Measurements from ENCODE around the gene ZSCAN32. TPM values are rescaled to one million over a fixed set of nuclear protein-coding genes. Genes with fewer than 3 reads are reported as not detected.

ZSCAN32 gene
- total and polyA plus RNA-seq, 2 experiments from 2014 or later, result 8.0 to 10.7 TPM

- TF ChIP-seq EZH2phosphoT487 (IDR thresholded peaks at IDR 0.05; ENCODE audit: insufficient read depth, low read depth), result no peak
- TF ChIP-seq EZH2 (IDR thresholded peaks at IDR 0.05; ENCODE audit: insufficient read depth, poor library complexity, severe bottlenecking), result no peak
- H3F3A ChIP-seq (ENCODE audit: insufficient read depth), result 0 out of 2 replicates have a peak, but pooled peaks cover 7% of the 10 kb centered on the region
- no peak overlapping the region for H3K4me3 ChIP-seq
- peaks cover 68% of the 10 kb centered on the region for H3K36me3 ChIP-seq (ENCODE audit: low read depth)
- H2AFZ ChIP-seq, result no peak overlapping the region
- no peaks in the 10 kb centered on the region for H4K20me1 ChIP-seq (ENCODE audit: insufficient read depth)
- no peak overlapping the region for H3K4me2 ChIP-seq (ENCODE audit: unreplicated experiment)
- H3K9me3 ChIP-seq (ENCODE audit: low read depth), result peaks cover 10% of the 10 kb centered on the region
- H3K27ac ChIP-seq, result no peak overlapping the region
- in situ Hi-C loops (cut with MboI), result no loop called here
- no peaks in the 10 kb centered on the region for H3K4me1 ChIP-seq (ENCODE audit: insufficient read depth)
- DNase-seq, result no peak
- no peaks in the 10 kb centered on the region for H3K9me2 ChIP-seq (ENCODE audit: insufficient read depth)
- H3K9ac ChIP-seq, result no peak overlapping the region
- WGBS, 2 experiments (ENCODE audit: low coverage in 1 of 2, low lambda C conversion rate in 2 of 2, missing lambda C conversion rate in 2 of 2), result 98% methylated on average over 6 of the region's 6 CpGs
- H3K27me3 ChIP-seq (replicated peaks; ENCODE audit: insufficient read depth), result no peaks in the 10 kb centered on the region
- peaks cover 42% of the 10 kb centered on the region for H3K79me2 ChIP-seq (ENCODE audit: insufficient read depth)
Observed at GRCh38 chr16:3388325-3388724, 12.5 kb downstream of the ZSCAN32 start.

DNA sequence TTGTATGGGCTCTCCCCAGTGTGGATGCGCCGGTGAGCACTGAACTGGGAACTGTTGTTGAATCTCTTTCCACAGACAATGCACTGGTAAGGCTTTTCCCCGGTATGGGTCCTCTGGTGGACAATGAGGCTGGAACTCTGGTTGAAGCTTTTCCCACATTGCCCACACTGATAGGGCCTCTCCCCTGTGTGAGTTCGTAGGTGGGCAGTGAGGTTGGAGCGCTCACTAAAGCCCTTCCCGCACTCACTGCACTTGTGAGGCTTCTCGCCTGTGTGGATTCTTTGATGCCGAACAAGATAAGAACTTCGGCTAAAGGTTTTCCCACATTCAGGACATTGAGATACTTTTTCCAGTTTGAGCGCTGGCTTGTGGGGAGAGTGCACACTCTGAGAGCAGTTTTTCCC, 17.8 kb downstream of the ZSCAN32 start:
- DNase-seq, result peak; percentile 5
- Histone ChIP-seq H3K9ac (no peak overlapping the region), H3K27ac (no peak overlapping the region), H3F3A (ENCODE audit: insufficient read depth) (0 out of 2 replicates have a peak, but pooled peaks cover 9% of the 10 kb centered on the region), H4K20me1 (ENCODE audit: insufficient read depth) (no peaks in the 10 kb centered on the region), H3K4me1 (ENCODE audit: insufficient read depth) (no peaks in the 10 kb centered on the region), H3K27me3 (replicated peaks; ENCODE audit: insufficient read depth) (no peaks in the 10 kb centered on the region), H3K9me2 (ENCODE audit: insufficient read depth) (no peaks in the 10 kb centered on the region), H3K9me3 (ENCODE audit: low read depth) (peaks cover 19% of the 10 kb centered on the region), H3K36me3 (ENCODE audit: low read depth) (peaks cover 52% of the 10 kb centered on the region), H3K4me3 (no peak overlapping the region), H3K79me2 (ENCODE audit: insufficient read depth) (peaks cover 16% of the 10 kb centered on the region), H2AFZ (no peak overlapping the region), H3K4me2 (ENCODE audit: unreplicated experiment) (no peak overlapping the region)
- no peak for TF ChIP-seq EZH2phosphoT487 (IDR thresholded peaks at IDR 0.05; ENCODE audit: insufficient read depth, low read depth)
- no peak for TF ChIP-seq EZH2 (IDR thresholded peaks at IDR 0.05; ENCODE audit: insufficient read depth, poor library complexity, severe bottlenecking)
- in situ Hi-C loops (cut with MboI), result no loop called here
- 97 to 100% methylated on average over 10 of the region's 10 CpGs for WGBS, 2 experiments (ENCODE audit: low coverage in 1 of 2, low lambda C conversion rate in 2 of 2, missing lambda C conversion rate in 2 of 2)

DNA sequence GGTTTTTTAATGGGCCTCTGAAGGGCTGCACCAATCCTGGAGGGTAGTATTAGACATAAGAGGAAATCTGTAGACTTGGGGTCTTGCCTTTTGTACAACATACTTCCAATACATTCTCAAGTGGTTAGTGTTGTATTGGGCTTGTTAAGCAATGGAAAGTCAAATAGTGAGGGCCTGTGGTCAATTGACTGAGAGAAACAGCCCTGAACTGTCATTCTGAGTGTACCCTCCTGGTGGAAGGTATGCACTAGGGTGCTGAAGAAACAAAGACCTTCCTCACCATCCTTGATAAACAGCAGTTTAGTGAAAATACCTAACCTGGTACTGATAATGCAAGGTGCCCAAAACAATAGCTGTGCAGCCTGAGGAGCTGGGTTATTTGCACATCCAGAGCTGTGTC, 22.9 kb downstream of the ZSCAN32 start:
- in situ Hi-C loops (cut with MboI), result no loop called here
- Histone ChIP-seq H3F3A (ENCODE audit: insufficient read depth) (no peaks in the 10 kb centered on the region), H3K9me3 (ENCODE audit: low read depth) (peaks cover 9% of the 10 kb centered on the region), H3K36me3 (ENCODE audit: low read depth) (peaks cover 20% of the 10 kb centered on the region), H3K4me3 (no peak overlapping the region), H3K9ac (no peak overlapping the region), H3K79me2 (ENCODE audit: insufficient read depth) (no peaks in the 10 kb centered on the region), H3K4me1 (ENCODE audit: insufficient read depth) (no peaks in the 10 kb centered on the region), H2AFZ (no peak overlapping the region), H4K20me1 (ENCODE audit: insufficient read depth) (no peaks in the 10 kb centered on the region), H3K27ac (no peak overlapping the region), H3K9me2 (ENCODE audit: insufficient read depth) (no peaks in the 10 kb centered on the region), H3K4me2 (ENCODE audit: unreplicated experiment) (no peak overlapping the region), H3K27me3 (replicated peaks; ENCODE audit: insufficient read depth) (no peaks in the 10 kb centered on the region)
- TF ChIP-seq EZH2 (IDR thresholded peaks at IDR 0.05; ENCODE audit: insufficient read depth, poor library complexity, severe bottlenecking) (no peak), EZH2phosphoT487 (IDR thresholded peaks at IDR 0.05; ENCODE audit: insufficient read depth, low read depth) (no peak)
- DNase-seq, result no peak

GRCh38 chr16:3375680-3376079, 25.1 kb downstream of the ZSCAN32 start:
- in situ Hi-C loops (cut with MboI), result no loop called here

DNA sequence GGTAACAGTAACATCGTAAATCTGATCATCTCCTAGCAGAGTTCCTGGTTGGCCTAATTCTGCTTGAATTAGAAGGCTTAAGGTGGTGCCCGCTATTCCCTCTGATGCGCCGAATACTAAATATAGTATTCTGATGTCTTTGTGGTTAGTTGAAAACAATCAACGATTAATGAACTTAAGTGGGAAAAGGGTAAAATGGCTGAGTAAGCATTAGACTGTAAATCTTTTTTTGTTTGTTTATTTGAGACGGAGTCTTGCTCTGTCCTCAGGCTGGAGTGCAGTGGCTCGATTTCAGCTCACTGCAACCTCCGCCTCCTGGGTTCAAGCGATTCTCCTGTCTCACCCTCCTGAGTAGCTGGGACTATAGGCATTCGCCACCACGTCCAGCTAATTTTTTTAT, 31.7 kb downstream of the ZSCAN32 start:
- Histone ChIP-seq H3K4me2 (ENCODE audit: unreplicated experiment) (no peak overlapping the region), H3K36me3 (ENCODE audit: low read depth) (no peaks in the 10 kb centered on the region), H2AFZ (no peak overlapping the region), H3K79me2 (ENCODE audit: insufficient read depth) (0 out of 2 replicates have a peak, but pooled peaks cover 4% of the 10 kb centered on the region), H3K9me3 (ENCODE audit: low read depth) (no peaks in the 10 kb centered on the region), H3K4me3 (no peak overlapping the region), H3K4me1 (ENCODE audit: insufficient read depth) (no peaks in the 10 kb centered on the region), H3K9me2 (ENCODE audit: insufficient read depth) (no peaks in the 10 kb centered on the region), H3K27me3 (replicated peaks; ENCODE audit: insufficient read depth) (no peaks in the 10 kb centered on the region), H3F3A (ENCODE audit: insufficient read depth) (0 out of 2 replicates have a peak, but pooled peaks cover 3% of the 10 kb centered on the region), H3K9ac (no peak overlapping the region), H4K20me1 (ENCODE audit: insufficient read depth) (no peaks in the 10 kb centered on the region), H3K27ac (no peak overlapping the region)
- DNase-seq, result no peak
- in situ Hi-C loops (cut with MboI), result no loop called here
- WGBS, 2 experiments (ENCODE audit: low coverage in 1 of 2, low lambda C conversion rate in 2 of 2, missing lambda C conversion rate in 2 of 2), result 78 to 82% methylated on average over 11 of the region's 11 CpGs
- TF ChIP-seq EZH2 (IDR thresholded peaks at IDR 0.05; ENCODE audit: insufficient read depth, poor library complexity, severe bottlenecking) (no peak), EZH2phosphoT487 (IDR thresholded peaks at IDR 0.05; ENCODE audit: insufficient read depth, low read depth) (no peak)

More at GRCh38 chr16:3375680-3376079, 25.1 kb downstream of the ZSCAN32 start:
- Histone ChIP-seq H3K4me2 (ENCODE audit: unreplicated experiment) (no peak overlapping the region), H3K27ac (no peak overlapping the region), H3K79me2 (ENCODE audit: insufficient read depth) (no peaks in the 10 kb centered on the region), H3K36me3 (ENCODE audit: low read depth) (no peaks in the 10 kb centered on the region), H2AFZ (no peak overlapping the region), H3K4me1 (ENCODE audit: insufficient read depth) (no peaks in the 10 kb centered on the region), H3K27me3 (replicated peaks; ENCODE audit: insufficient read depth) (no peaks in the 10 kb centered on the region), H4K20me1 (ENCODE audit: insufficient read depth) (no peaks in the 10 kb centered on the region), H3K9me3 (ENCODE audit: low read depth) (no peaks in the 10 kb centered on the region), H3K4me3 (no peak overlapping the region), H3K9ac (no peak overlapping the region), H3K9me2 (ENCODE audit: insufficient read depth) (no peaks in the 10 kb centered on the region), H3F3A (ENCODE audit: insufficient read depth) (no peaks in the 10 kb centered on the region)
- DNase-seq, result no peak
- WGBS, 2 experiments (ENCODE audit: low coverage in 1 of 2, low lambda C conversion rate in 2 of 2, missing lambda C conversion rate in 2 of 2), result 80 to 84% methylated on average over 5 of the region's 5 CpGs
- no peak for TF ChIP-seq EZH2 (IDR thresholded peaks at IDR 0.05; ENCODE audit: insufficient read depth, poor library complexity, severe bottlenecking)
- TF ChIP-seq EZH2phosphoT487 (IDR thresholded peaks at IDR 0.05; ENCODE audit: insufficient read depth, low read depth), result no peak
